Panc1 (cell line): Measurements from ENCODE around the gene WSCD2. TPM values are rescaled to one million over a fixed set of nuclear protein-coding genes. Genes with fewer than 3 reads are reported as not detected.

Experiments
- ATAC-seq: fragments of 200-7000 bp; cut with Tn5 transposase; 2 replicates; pipeline ENCODE4 v1.9.1; 2020; ENCODE audit warnings: mild to moderate bottlenecking, moderate library complexity
- BruUV-seq: library from RNA; stranded (reverse); fragments of 400-500 nt; replicated peaks from 2 replicates; lab custom pipeline; 2021; lab: Mats Ljungman, UMichigan
- CTCF ChIA-PET: fragments of 300-600 bp; sonication (Branson Sonifier 250); formaldehyde crosslinking; loops from one replicate; lab custom pipeline; 2022; ENCODE audit warnings: antibody characterized with exemption; lab: Charles Lee
- POLR2A ChIA-PET: fragments of 300-600 bp; sonication (Branson Sonifier 250); formaldehyde crosslinking; loops from one replicate; lab custom pipeline; 2022; ENCODE audit warnings: antibody characterized with exemption; lab: Charles Lee
- DNase-seq: peaks from one replicate; pipeline ENCODE4 v3.0.0-alpha.2; 2010; ENCODE audit warnings: low read depth, low spot score
- H3K27ac ChIP-seq: 2 replicates; pipeline ENCODE4 v1.5.1; 2011; ENCODE audit warnings: mild to moderate bottlenecking, low read length, inconsistent platforms
- H3K27me3 ChIP-seq: fragments of 200-500 bp; sonication (Bioruptor generic); 2 replicates; pipeline ENCODE4 v1.6.0; 2014; ENCODE audit warnings: low read length, inconsistent platforms; ENCODE audit not compliant: control insufficient read depth, insufficient read depth
- H3K36me3 ChIP-seq: fragments of 200-500 bp; sonication (Bioruptor generic); 2 replicates; pipeline ENCODE4 v1.5.1; 2014; ENCODE audit warnings: inconsistent platforms, mild to moderate bottlenecking, low read length, moderate library complexity; ENCODE audit not compliant: control insufficient read depth, insufficient read depth
- H3K4me1 ChIP-seq: 2 replicates; pipeline ENCODE4 v1.5.1; 2011; ENCODE audit warnings: inconsistent platforms, mild to moderate bottlenecking, low read length, moderate library complexity; ENCODE audit not compliant: control insufficient read depth, insufficient read depth
- H3K4me3 ChIP-seq, 2 experiments: 2 replicates each; pipeline ENCODE4 v1.5.1; 2011 to 2012; ENCODE audit warnings: low read depth in 2 of 2, low read length in 2 of 2, mild to moderate bottlenecking in 2 of 2, inconsistent platforms in 1 of 2, moderate library complexity in 1 of 2
- H3K9me3 ChIP-seq: fragments of 200-500 bp; sonication (Bioruptor generic); 2 replicates; pipeline ENCODE4 v1.5.1; 2014; ENCODE audit warnings: low read depth, mild to moderate bottlenecking, inconsistent platforms, low read length, moderate library complexity; ENCODE audit not compliant: control insufficient read depth, insufficient read depth
- POLR2AphosphoS5 ChIP-seq: IDR thresholded peaks from 2 replicates; pipeline ENCODE4 v1.6.1; 2012; ENCODE audit warnings: mild to moderate bottlenecking, low read depth, low read length, moderate library complexity
- REST ChIP-seq, 2 experiments: IDR thresholded peaks; 2 replicates each; pipeline ENCODE4 v1.6.1; 2011 to 2012; ENCODE audit warnings: low read depth in 2 of 2, control low read depth in 1 of 2, low read length in 1 of 2, mild to moderate bottlenecking in 1 of 2, moderate library complexity in 1 of 2; ENCODE audit not compliant: insufficient read depth in 1 of 2
- SIN3A ChIP-seq: IDR thresholded peaks from 2 replicates; pipeline ENCODE4 v1.6.1; 2012; ENCODE audit warnings: low read depth, mild to moderate bottlenecking, low read length, moderate library complexity, borderline replicate concordance; ENCODE audit not compliant: insufficient read depth
- TCF7L2 ChIP-seq: IDR thresholded peaks from 2 replicates; pipeline ENCODE4 v1.6.1; 2011; ENCODE audit warnings: mild to moderate bottlenecking, low read depth, low read length, inconsistent platforms
- in situ Hi-C: cut with HindIII; loops from 2 replicates; pipeline ENCODE4 v1.10.0; 2016; ENCODE audit warnings: low sequenced_read_pairs, low pct_unique_long_range_greater_than_20kb
- intact Hi-C: fragments of 100-400 bp; cut with micrococcal nuclease; formaldehyde crosslinking; loops from one replicate; pipeline ENCODE4 v1.10.0; 2022; ENCODE audit not compliant: unreplicated experiment
- total RNA-seq: library from RNA; stranded (reverse); gene quantifications from one replicate; pipeline ENCODE4 v1.2.1, GENCODE V29; 2021; ENCODE audit not compliant: unreplicated experiment
- TF ChIP-seq, protein P1 (sequence below): fragments of 450-650 bp; IDR thresholded peaks from 2 replicates; pipeline ENCODE4 v1.5.1; 2017; ENCODE audit warnings: mild to moderate bottlenecking

Gene WSCD2
- total RNA-seq, 1 experiment from 2014 or later, result 0.64 TPM

GRCh38 chr12:108296945-108297344, 167.9 kb downstream of the WSCD2 start:
- in situ Hi-C loops, result no loop called here
- Histone ChIP-seq H3K4me3 (no peak overlapping the region), H3K4me1 (no peaks in the 10 kb centered on the region), H3K9me3 (no peaks in the 10 kb centered on the region), H3K27me3 (peaks cover 7% of the 10 kb centered on the region; the same call in 1 of the 2 replicates), H3K27ac (no peak overlapping the region), H3K36me3 (no peaks in the 10 kb centered on the region)
- DNase-seq (no peak), ATAC-seq (no peak)
- TF ChIP-seq REST (IDR thresholded peaks at IDR 0.05; ENCODE audit: insufficient read depth in 1 of 2, low read depth in 2 of 2, low read length in 1 of 2), result no peak
- TF ChIP-seq, protein P1, sequence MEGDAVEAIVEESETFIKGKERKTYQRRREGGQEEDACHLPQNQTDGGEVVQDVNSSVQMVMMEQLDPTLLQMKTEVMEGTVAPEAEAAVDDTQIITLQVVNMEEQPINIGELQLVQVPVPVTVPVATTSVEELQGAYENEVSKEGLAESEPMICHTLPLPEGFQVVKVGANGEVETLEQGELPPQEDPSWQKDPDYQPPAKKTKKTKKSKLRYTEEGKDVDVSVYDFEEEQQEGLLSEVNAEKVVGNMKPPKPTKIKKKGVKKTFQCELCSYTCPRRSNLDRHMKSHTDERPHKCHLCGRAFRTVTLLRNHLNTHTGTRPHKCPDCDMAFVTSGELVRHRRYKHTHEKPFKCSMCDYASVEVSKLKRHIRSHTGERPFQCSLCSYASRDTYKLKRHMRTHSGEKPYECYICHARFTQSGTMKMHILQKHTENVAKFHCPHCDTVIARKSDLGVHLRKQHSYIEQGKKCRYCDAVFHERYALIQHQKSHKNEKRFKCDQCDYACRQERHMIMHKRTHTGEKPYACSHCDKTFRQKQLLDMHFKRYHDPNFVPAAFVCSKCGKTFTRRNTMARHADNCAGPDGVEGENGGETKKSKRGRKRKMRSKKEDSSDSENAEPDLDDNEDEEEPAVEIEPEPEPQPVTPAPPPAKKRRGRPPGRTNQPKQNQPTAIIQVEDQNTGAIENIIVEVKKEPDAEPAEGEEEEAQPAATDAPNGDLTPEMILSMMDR, result no peak
- no peak for TF ChIP-seq SIN3A
- no peak for TF ChIP-seq TCF7L2
- no peak for TF ChIP-seq POLR2AphosphoS5
- ChIA-PET POLR2A (no interaction called here), CTCF (no interaction called here)
- BruUV-seq, result no TSS peak
- intact Hi-C loops, result no loop called here

- TF ChIP-seq POLR2AphosphoS5 (no peak), TCF7L2 (no peak), REST (IDR thresholded peaks at IDR 0.05; ENCODE audit: insufficient read depth in 1 of 2, low read depth in 2 of 2, low read length in 1 of 2) (no peak), SIN3A (no peak)
- TF ChIP-seq, protein P1, result no peak
- CTCF ChIA-PET, result no interaction called here
- no peaks in the 10 kb centered on the region for H3K36me3 ChIP-seq
- H3K27ac ChIP-seq, result no peak overlapping the region
- H3K4me1 ChIP-seq, result no peaks in the 10 kb centered on the region
- POLR2A ChIA-PET, result interaction anchor here (0.6 kb wide), 1 partner anchor 43 kb away, joined by 4 read pairs; no protein-coding TSS in a partner anchor
- H3K4me3 ChIP-seq, result no peak overlapping the region
- no TSS peak for BruUV-seq
- DNase-seq (no peak), ATAC-seq (no peak)
- in situ Hi-C loops (no loop called here), intact Hi-C loops (no loop called here)
- no peaks in the 10 kb centered on the region for H3K9me3 ChIP-seq
- peaks cover 7% of the 10 kb centered on the region; the same call in 1 of the 2 replicates for H3K27me3 ChIP-seq
These were observed 168.3 kb downstream of the WSCD2 start for GRCh38 chr12:108297424-108297823.
